Measurements from ENCODE around the gene FGF14. TPM values are rescaled to one million over a fixed set of nuclear protein-coding genes. Genes with fewer than 3 reads are reported as not detected.

FGF14 gene
- total RNA-seq, 3 donors from 2014 or later, result 0.43 to 2.5 (median 0.70) TPM

GRCh38 chr13:101728615-101729014 is 673.2 kb downstream of the FGF14 start:
- DNase-seq (no peak), ATAC-seq (no peak)
- no peaks in the 10 kb centered on the region for H3K36me3 ChIP-seq (ENCODE audit: low read depth)
- TF ChIP-seq CTCF (IDR thresholded peaks at IDR 0.05), result no peak
- no peak overlapping the region for H3K4me3 ChIP-seq
- H3K9me3 ChIP-seq, result no peaks in the 10 kb centered on the region
- intact Hi-C loops (cut with DNase I, micrococcal nuclease), result no loop called here
- H3K4me1 ChIP-seq (ENCODE audit: low read depth), result no peaks in the 10 kb centered on the region

- H3K4me3 ChIP-seq, result no peak overlapping the region
- no peak for ATAC-seq
- no peaks in the 10 kb centered on the region for H3K36me3 ChIP-seq (ENCODE audit: low read depth)
- H3K4me1 ChIP-seq (ENCODE audit: low read depth), result no peaks in the 10 kb centered on the region
- H3K9me3 ChIP-seq, result no peaks in the 10 kb centered on the region
- DNase-seq, result no peak
- no peak for TF ChIP-seq CTCF (IDR thresholded peaks at IDR 0.05)
- intact Hi-C loops (cut with DNase I, micrococcal nuclease), result no loop called here
These were observed 673.8 kb downstream of the FGF14 start for GRCh38 chr13:101728021-101728420.

- intact Hi-C loops (cut with DNase I, micrococcal nuclease), result no loop called here
- Histone ChIP-seq H3K9me3 (no peaks in the 10 kb centered on the region), H3K4me3 (no peak overlapping the region), H3K4me1 (ENCODE audit: low read depth) (no peaks in the 10 kb centered on the region), H3K36me3 (ENCODE audit: low read depth) (no peaks in the 10 kb centered on the region)
- TF ChIP-seq CTCF (IDR thresholded peaks at IDR 0.05), result no peak
- DNase-seq, result no peak
- ATAC-seq, result no peak
These were observed 674.7 kb downstream of the FGF14 start for GRCh38 chr13:101727118-101727517.

GRCh38 chr13:101726681-101727080 is 675.2 kb downstream of the FGF14 start:
- Histone ChIP-seq H3K4me1 (ENCODE audit: low read depth) (no peaks in the 10 kb centered on the region), H3K4me3 (no peak overlapping the region), H3K9me3 (no peaks in the 10 kb centered on the region), H3K36me3 (ENCODE audit: low read depth) (no peaks in the 10 kb centered on the region)
- TF ChIP-seq CTCF (IDR thresholded peaks at IDR 0.05), result no peak
- no peak for ATAC-seq
- intact Hi-C loops (cut with DNase I, micrococcal nuclease), result no loop called here
- no peak for DNase-seq

GRCh38 chr13:101718496-101718895 is 683.4 kb downstream of the FGF14 start:
- no peak for TF ChIP-seq CTCF (IDR thresholded peaks at IDR 0.05)
- no peaks in the 10 kb centered on the region for H3K36me3 ChIP-seq (ENCODE audit: low read depth)
- ATAC-seq, result no peak
- H3K4me3 ChIP-seq, result no peak overlapping the region
- H3K9me3 ChIP-seq, result no peaks in the 10 kb centered on the region
- no peaks in the 10 kb centered on the region for H3K4me1 ChIP-seq (ENCODE audit: low read depth)
- DNase-seq, result no peak
- intact Hi-C loops (cut with DNase I, micrococcal nuclease), result no loop called here

GRCh38 chr13:101717353-101717752 is 684.5 kb downstream of the FGF14 start:
- intact Hi-C loops (cut with DNase I, micrococcal nuclease), result no loop called here
- H3K9me3 ChIP-seq, result no peaks in the 10 kb centered on the region
- H3K4me1 ChIP-seq (ENCODE audit: low read depth), result no peaks in the 10 kb centered on the region
- no peak for TF ChIP-seq CTCF (IDR thresholded peaks at IDR 0.05)
- H3K36me3 ChIP-seq (ENCODE audit: low read depth), result no peaks in the 10 kb centered on the region
- ATAC-seq (no peak), DNase-seq (no peak)
- no peak overlapping the region for H3K4me3 ChIP-seq
